ENCODE results near the gene DIPK1A.

- TF ChIP-seq CTCF (IDR thresholded peaks at IDR 0.05) (no peak), POLR2A (IDR thresholded peaks at IDR 0.05) (no peak)
These were observed 84.1 kb downstream of the DIPK1A start for GRCh38 chr1:92877081-92877711.

Measured in esophagus squamous epithelium (tissue), 4 donors.